IgD-negative memory B cell (primary cell): ENCODE results near the gene SPTAN1. TPM values are rescaled to one million over a fixed set of nuclear protein-coding genes. Genes with fewer than 3 reads are reported as not detected.
"Not testable (repeated sequence)": the region's sequence is repeated elsewhere in the genome, so short reads cannot be mapped to it uniquely, and the experiment has no call there.

ENCODE experiments used
- H3K27ac Mint-ChIP-seq, 3 donors: one replicate each; pipeline ENCODE4 v1.8.0; 2020 to 2022; ENCODE audit warnings: mild to moderate bottlenecking in 3 of 3, mixed read lengths in 3 of 3, moderate library complexity in 1 of 3
- H3K27me3 Mint-ChIP-seq: one replicate; pipeline ENCODE4 v1.8.0; 2021; ENCODE audit warnings: mixed read lengths
- H3K36me3 Mint-ChIP-seq: one replicate; pipeline ENCODE4 v1.8.0; 2020; ENCODE audit warnings: mild to moderate bottlenecking, mixed read lengths
- H3K4me1 Mint-ChIP-seq, 3 donors: one replicate each; pipeline ENCODE4 v1.8.0; 2020 to 2022; ENCODE audit warnings: mixed read lengths in 3 of 3, mild to moderate bottlenecking in 1 of 3
- H3K4me3 Mint-ChIP-seq, 4 donors: one replicate each; pipeline ENCODE4 v1.8.0; 2020 to 2022; ENCODE audit warnings: mild to moderate bottlenecking in 4 of 4, mixed read lengths in 4 of 4, moderate library complexity in 3 of 4
- H3K9me3 Mint-ChIP-seq, 3 donors: one replicate each; pipeline ENCODE4 v1.8.0; 2020 to 2021; ENCODE audit warnings: mixed read lengths in 3 of 3, mild to moderate bottlenecking in 1 of 3
- polyA plus RNA-seq: library from polyadenylated mRNA; unstranded; fragments of 300-500 nt; fragmentation: Illumina TruSeq; gene quantifications from one replicate; pipeline ENCODE4 v1.2.3, GENCODE V29; 2021

The SPTAN1 gene
- polyA plus RNA-seq, 1 donor from 2014 or later: 88.0 TPM

DNA sequence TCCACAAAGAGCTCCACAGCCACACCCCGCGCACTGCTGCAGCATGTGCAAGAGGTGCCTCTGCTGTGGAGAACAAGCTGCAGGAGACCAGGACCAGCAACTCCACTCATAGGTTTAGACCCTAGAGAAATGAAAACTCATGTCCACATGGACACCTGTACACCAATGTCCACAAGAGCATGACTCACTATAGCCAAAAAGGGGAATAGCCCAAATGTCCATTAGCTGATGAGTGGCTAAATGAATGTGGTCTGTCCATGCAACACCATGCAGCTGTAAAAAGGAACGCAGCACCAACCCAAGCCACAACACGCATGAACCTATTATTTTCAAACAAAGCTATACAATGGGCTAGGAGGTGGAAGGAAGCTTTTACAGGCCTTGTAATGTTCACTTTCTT lies 86.2 kb downstream of the SPTAN1 start:
- no peaks in the 10 kb centered on the region for H3K9me3 Mint-ChIP-seq
- H3K27me3 Mint-ChIP-seq: no peaks in the 10 kb centered on the region
- H3K4me1 Mint-ChIP-seq: peaks cover 7 to 11% (median 7%) of the 10 kb centered on the region in 3 donors
- H3K27ac Mint-ChIP-seq: no peak overlapping the region
- peaks cover 2% of the 10 kb centered on the region for H3K36me3 Mint-ChIP-seq
- peak overlapping the region in 1 of 4 donors; percentile 20 for H3K4me3 Mint-ChIP-seq

- H3K27me3 Mint-ChIP-seq: no peaks in the 10 kb centered on the region
- no peak overlapping the region for H3K4me3 Mint-ChIP-seq
- peaks cover 2% of the 10 kb centered on the region for H3K36me3 Mint-ChIP-seq
- no peaks in the 10 kb centered on the region for H3K9me3 Mint-ChIP-seq
- H3K27ac Mint-ChIP-seq: peak overlapping the region in 1 of 3 donors; percentile 29
- H3K4me1 Mint-ChIP-seq: peaks cover 12 to 16% (median 13%) of the 10 kb centered on the region in 3 donors
Observed at GRCh38 chr9:128640603-128641002, 88.2 kb downstream of the SPTAN1 start.

- Mint-ChIP-seq H3K27me3 (no peaks in the 10 kb centered on the region), H3K9me3 (no peaks in the 10 kb centered on the region), H3K4me1 (peaks cover 12 to 16% (median 13%) of the 10 kb centered on the region in 3 donors), H3K27ac (peak overlapping the region in 2 of 3 donors; percentile 80 to 87), H3K4me3 (peak overlapping the region in 2 of 4 donors; percentile 49 to 50), H3K36me3 (peaks cover 2% of the 10 kb centered on the region)
Observed at GRCh38 chr9:128642675-128643245, 90.4 kb downstream of the SPTAN1 start.

- Mint-ChIP-seq H3K9me3 (no peaks in the 10 kb centered on the region), H3K4me3 (peak overlapping the region; percentile 41 to 81 (median 50))
Observed at GRCh38 chr9:128643519-128644300, 91.3 kb downstream of the SPTAN1 start.

GRCh38 chr9:128648206-128648605 lies 95.8 kb downstream of the SPTAN1 start:
- not testable (repeated sequence) for H3K36me3 Mint-ChIP-seq, H3K4me1 Mint-ChIP-seq, H3K9me3 Mint-ChIP-seq, H3K27me3 Mint-ChIP-seq
- Mint-ChIP-seq H3K4me3 (peak overlapping the region in 1 of 4 donors; percentile 52), H3K27ac (peak overlapping the region in 2 of 3 donors; percentile 59 to 71)

More at GRCh38 chr9:128643519-128644300, 91.3 kb downstream of the SPTAN1 start:
- peak overlapping the region; percentile 80 to 87 (median 80) for H3K27ac Mint-ChIP-seq
- no peaks in the 10 kb centered on the region for H3K36me3 Mint-ChIP-seq
- H3K4me1 Mint-ChIP-seq: peaks cover 12 to 16% (median 13%) of the 10 kb centered on the region in 3 donors
- H3K27me3 Mint-ChIP-seq: no peaks in the 10 kb centered on the region

GRCh38 chr9:128651798-128652197 lies 99.4 kb downstream of the SPTAN1 start:
- H3K4me1 Mint-ChIP-seq: peaks cover 0 to 8% (median 1%) of the 10 kb centered on the region in 3 donors
- no peaks in the 10 kb centered on the region for H3K9me3 Mint-ChIP-seq
- no peaks in the 10 kb centered on the region for H3K27me3 Mint-ChIP-seq
- no peak overlapping the region for H3K27ac Mint-ChIP-seq
- peak overlapping the region in 1 of 4 donors; percentile 78 for H3K4me3 Mint-ChIP-seq
- H3K36me3 Mint-ChIP-seq: no peaks in the 10 kb centered on the region

DNA sequence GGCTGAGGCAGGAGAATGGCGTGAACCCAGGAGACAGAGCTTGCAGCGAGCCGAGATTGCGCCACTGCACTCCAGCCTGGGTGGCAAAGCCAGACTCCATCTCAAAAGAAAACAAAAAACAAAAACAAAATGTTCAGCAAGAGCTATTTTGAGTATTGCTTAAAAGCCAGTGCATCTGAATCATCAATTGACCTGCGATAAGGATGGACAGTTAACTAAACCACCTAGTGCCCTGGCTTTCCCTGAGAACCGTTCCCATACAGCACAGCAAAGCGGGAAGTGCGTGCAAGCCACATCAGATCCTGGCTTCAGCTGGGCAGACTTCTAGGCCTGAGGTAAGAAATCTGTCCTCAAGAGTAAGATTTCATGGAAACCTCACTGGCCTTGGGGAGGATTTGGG lies 101.5 kb downstream of the SPTAN1 start:
- H3K27me3 Mint-ChIP-seq: no peaks in the 10 kb centered on the region
- H3K36me3 Mint-ChIP-seq: no peaks in the 10 kb centered on the region
- H3K4me3 Mint-ChIP-seq: peak overlapping the region in 2 of 4 donors; percentile 34 to 98
- H3K27ac Mint-ChIP-seq: peak overlapping the region in 2 of 3 donors; percentile 28 to 94
- no peaks in the 10 kb centered on the region for H3K9me3 Mint-ChIP-seq
- peaks cover 1 to 13% (median 4%) of the 10 kb centered on the region in 3 donors for H3K4me1 Mint-ChIP-seq

DNA sequence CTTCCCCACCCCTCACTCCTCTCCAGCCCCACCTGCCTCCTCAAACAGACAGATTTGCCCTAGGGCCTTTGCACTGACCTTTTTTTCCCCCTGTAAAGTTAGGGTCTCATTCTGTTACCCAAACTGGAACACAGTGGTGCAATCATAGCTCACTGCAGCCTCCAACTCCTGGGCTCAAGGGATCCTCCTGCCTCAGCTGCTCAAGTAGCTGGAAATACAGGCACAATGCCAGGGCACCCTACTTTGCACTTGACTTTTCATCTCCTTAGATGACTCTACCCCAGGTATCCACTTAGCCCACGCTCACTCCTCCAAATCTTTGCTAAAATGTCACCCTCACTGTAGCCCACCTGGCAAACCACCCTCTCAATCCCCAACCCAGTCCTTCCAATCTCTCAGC lies 102.1 kb downstream of the SPTAN1 start:
- Mint-ChIP-seq H3K9me3 (no peaks in the 10 kb centered on the region), H3K27me3 (no peaks in the 10 kb centered on the region), H3K36me3 (no peaks in the 10 kb centered on the region), H3K4me1 (peaks cover 1 to 13% (median 4%) of the 10 kb centered on the region in 3 donors), H3K4me3 (peak overlapping the region in 3 of 4 donors; percentile 3 to 98 (median 18)), H3K27ac (peak overlapping the region in 2 of 3 donors; percentile 28 to 94)

DNA sequence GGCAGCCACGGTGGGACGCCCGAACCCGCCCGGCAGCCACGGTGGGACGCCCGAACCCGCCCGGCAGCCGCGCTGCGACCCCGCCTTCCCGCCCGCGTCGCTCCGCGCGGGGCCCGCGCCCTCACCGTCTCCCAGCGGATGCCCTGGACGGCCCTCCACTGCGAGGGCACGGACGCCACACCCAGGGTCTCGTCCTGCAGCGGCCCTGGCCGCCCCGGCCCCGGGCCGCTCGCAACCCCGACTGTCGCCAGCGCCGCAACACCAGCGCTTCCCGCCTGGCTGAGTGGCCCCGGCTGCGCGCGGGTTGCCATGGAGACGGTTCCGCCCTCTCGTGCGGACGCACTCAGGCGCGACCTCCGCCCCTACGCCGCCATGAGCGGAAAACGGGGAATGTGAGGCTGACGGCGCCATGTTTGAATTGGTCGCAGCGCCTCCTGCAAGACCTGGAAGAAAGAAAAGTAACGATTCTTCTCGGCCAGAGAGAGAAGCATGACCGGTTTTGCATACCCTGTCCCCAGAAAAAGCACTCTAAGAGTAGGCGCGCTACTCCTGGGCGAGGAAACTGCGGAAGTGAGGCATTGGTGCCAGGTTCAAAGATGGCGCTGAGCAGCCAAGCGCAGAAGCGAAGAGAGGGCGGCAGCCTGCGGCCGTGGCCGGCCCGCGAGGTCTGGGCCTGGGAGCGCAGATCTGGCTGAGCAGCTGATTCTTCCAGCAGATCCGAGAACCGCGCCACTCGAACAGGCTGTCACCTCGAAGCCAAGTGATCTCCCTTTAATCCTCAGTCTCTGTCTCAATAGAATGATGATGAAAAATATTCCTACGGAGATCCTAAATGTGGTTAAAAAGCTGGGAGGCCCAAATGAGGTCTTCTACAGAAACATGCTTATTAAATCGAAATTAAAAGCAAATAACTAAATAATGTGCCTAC lies 104.3 kb downstream of the SPTAN1 start, which contains the start of gene DYNC2I2:
Gene DYNC2I2 (minus strand): TSS at position 432 of the 928 bp plus-strand sequence. CDS start 121 bp downstream, at position 311.
- no peaks in the 10 kb centered on the region for H3K9me3 Mint-ChIP-seq
- no peaks in the 10 kb centered on the region for H3K36me3 Mint-ChIP-seq
- peak within 1 kb of the TSS; percentile 87 to 98 (median 98) for H3K4me3 Mint-ChIP-seq
- H3K27me3 Mint-ChIP-seq: no peaks in the 10 kb centered on the region
- H3K27ac Mint-ChIP-seq: peak within 1 kb of the TSS; percentile 94 to 98 (median 94)
- H3K4me1 Mint-ChIP-seq: peaks cover 1 to 13% (median 4%) of the 10 kb centered on the region in 3 donors

DNA sequence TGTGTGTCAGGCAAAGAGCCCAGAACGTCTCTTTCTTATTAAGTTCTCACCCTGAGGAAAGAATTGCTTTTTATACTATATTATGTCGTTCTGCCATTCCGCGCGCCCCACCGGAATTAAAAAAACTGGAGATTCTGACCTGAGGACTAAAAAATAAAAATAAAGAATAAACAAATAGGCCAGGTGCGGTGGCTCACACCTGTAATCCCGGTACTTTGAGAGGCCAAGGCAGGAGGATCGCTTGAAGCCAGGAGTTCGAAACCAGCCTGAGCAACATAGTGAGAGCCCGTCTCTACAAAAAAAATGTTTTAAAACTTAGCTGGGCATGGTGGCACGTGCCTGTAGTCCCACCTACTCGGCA lies 104.9 kb downstream of the SPTAN1 start:
- no peaks in the 10 kb centered on the region for H3K9me3 Mint-ChIP-seq
- H3K36me3 Mint-ChIP-seq: no peaks in the 10 kb centered on the region
- H3K4me3 Mint-ChIP-seq: peak overlapping the region; percentile 87 to 98 (median 98)
- peaks cover 1 to 13% (median 4%) of the 10 kb centered on the region in 3 donors for H3K4me1 Mint-ChIP-seq
- H3K27me3 Mint-ChIP-seq: no peaks in the 10 kb centered on the region
- H3K27ac Mint-ChIP-seq: peak overlapping the region; percentile 91 to 98 (median 94)

DNA sequence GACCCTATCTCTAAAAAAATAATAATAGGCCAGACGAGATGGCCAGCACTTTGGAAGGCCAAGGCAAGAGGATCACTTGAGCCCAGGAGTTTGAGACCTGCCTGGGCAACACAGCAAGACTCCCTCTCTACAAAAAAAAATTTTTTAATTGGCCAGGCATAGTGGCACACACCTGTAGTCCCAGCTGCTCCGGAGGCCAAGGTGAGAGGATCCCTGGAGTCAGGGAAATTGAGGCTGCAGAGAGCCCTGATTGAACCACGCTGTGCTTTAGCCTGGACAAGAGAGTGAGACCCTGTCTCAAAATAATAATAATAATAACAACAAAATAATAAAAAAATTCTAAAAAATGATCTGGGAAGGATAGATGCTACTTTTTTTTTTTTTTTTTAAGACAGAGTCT lies 105.4 kb downstream of the SPTAN1 start:
- no peak overlapping the region for H3K27ac Mint-ChIP-seq
- H3K4me1 Mint-ChIP-seq: peaks cover 1 to 13% (median 4%) of the 10 kb centered on the region in 3 donors
- no peaks in the 10 kb centered on the region for H3K36me3 Mint-ChIP-seq
- peak overlapping the region in 2 of 4 donors; percentile 97 to 98 for H3K4me3 Mint-ChIP-seq
- H3K9me3 Mint-ChIP-seq: no peaks in the 10 kb centered on the region
- H3K27me3 Mint-ChIP-seq: no peaks in the 10 kb centered on the region

DNA sequence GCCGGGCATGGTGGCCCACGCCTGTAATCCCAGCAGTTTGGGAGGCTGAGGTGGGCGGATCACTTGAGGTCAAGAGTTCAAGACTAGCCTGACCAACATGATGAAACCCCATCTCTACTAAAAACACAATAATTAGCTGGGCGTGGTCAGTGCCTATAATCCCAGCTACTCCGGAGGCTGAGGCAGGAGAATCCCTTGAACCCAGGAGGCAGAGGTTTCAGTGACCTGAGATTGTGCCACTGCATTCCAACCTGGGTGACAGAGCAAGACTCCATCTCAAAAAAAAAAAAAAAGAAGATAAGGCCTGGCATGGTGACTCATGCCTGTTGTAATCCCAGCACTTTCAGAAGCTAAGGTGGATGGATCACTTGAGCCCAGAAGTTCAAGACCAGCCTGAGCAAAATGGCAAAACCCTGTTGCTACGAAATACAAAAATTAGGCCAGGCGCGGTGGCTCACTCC lies 114.1 kb downstream of the SPTAN1 start:
- H3K27me3 Mint-ChIP-seq, H3K4me1 Mint-ChIP-seq, H3K36me3 Mint-ChIP-seq, H3K9me3 Mint-ChIP-seq, H3K27ac Mint-ChIP-seq, H3K4me3 Mint-ChIP-seq: not testable (repeated sequence)

- H3K27me3 Mint-ChIP-seq: no peaks in the 10 kb centered on the region
- no peaks in the 10 kb centered on the region for H3K36me3 Mint-ChIP-seq
- no peak overlapping the region for H3K27ac Mint-ChIP-seq
- no peaks in the 10 kb centered on the region for H3K9me3 Mint-ChIP-seq
- no peak overlapping the region for H3K4me3 Mint-ChIP-seq
- H3K4me1 Mint-ChIP-seq: no peaks in the 10 kb centered on the region
Observed at GRCh38 chr9:128669786-128670185, 117.4 kb downstream of the SPTAN1 start.

- no peaks in the 10 kb centered on the region for H3K27me3 Mint-ChIP-seq
- H3K36me3 Mint-ChIP-seq: no peaks in the 10 kb centered on the region
- no peaks in the 10 kb centered on the region for H3K9me3 Mint-ChIP-seq
- H3K4me1 Mint-ChIP-seq: peaks cover 0 to 8% (median 4%) of the 10 kb centered on the region in 3 donors
- H3K4me3 Mint-ChIP-seq: no peak overlapping the region
- no peak overlapping the region for H3K27ac Mint-ChIP-seq
Observed at GRCh38 chr9:128675382-128675781, 123.0 kb downstream of the SPTAN1 start.
